VCaP (cell line): ENCODE data around the gene ERICH3.

Source experiments
- H3K27ac ChIP-seq: fragments of 450-650 bp; 2 replicates; pipeline ENCODE4 v1.5.1; 2017
- CTCF ChIP-seq: fragments of 450-650 bp; conservative IDR thresholded peaks from 2 replicates; pipeline ENCODE4 v1.5.1; 2017; ENCODE audit warnings: mild to moderate bottlenecking, moderate library complexity

ERICH3 gene

GRCh38 chr1:74611887-74612286 is 61.7 kb downstream of the ERICH3 start:
- no peak for TF ChIP-seq CTCF
- H3K27ac ChIP-seq = no peak overlapping the region

GRCh38 chr1:74610961-74611360 is 62.6 kb downstream of the ERICH3 start:
- no peak overlapping the region for H3K27ac ChIP-seq
- TF ChIP-seq CTCF = no peak

GRCh38 chr1:74609810-74610371 is 63.7 kb downstream of the ERICH3 start:
- TF ChIP-seq CTCF = no peak

GRCh38 chr1:74596717-74597116 is 76.9 kb downstream of the ERICH3 start:
- H3K27ac ChIP-seq = no peak overlapping the region
- no peak for TF ChIP-seq CTCF

More at GRCh38 chr1:74609810-74610371, 63.7 kb downstream of the ERICH3 start:
- H3K27ac ChIP-seq = no peak overlapping the region

- TF ChIP-seq CTCF = no peak
- H3K27ac ChIP-seq = no peak overlapping the region
Observed at GRCh38 chr1:74593887-74594866, 79.4 kb downstream of the ERICH3 start.

- H3K27ac ChIP-seq = no peak overlapping the region
- no peak for TF ChIP-seq CTCF
Observed at GRCh38 chr1:74592580-74593355, 80.8 kb downstream of the ERICH3 start.

GRCh38 chr1:74591949-74592348 is 81.6 kb downstream of the ERICH3 start:
- TF ChIP-seq CTCF = no peak
- no peak overlapping the region for H3K27ac ChIP-seq
